Mucosa of descending colon (tissue), 3 donors: ENCODE measurements around the gene TAGLN. TPM values are rescaled to one million over a fixed set of nuclear protein-coding genes. Genes with fewer than 3 reads are reported as not detected.

Source experiments
- ATAC-seq: fragments of 200-7000 bp; cut with Tn5 transposase; one replicate; pipeline ENCODE4 v1.9.1; 2020; ENCODE audit warnings: mild to moderate bottlenecking, moderate library complexity
- DNase-seq, 3 donors: peaks; one replicate each; pipeline ENCODE4 v3.0.0-alpha.2; 2020
- H3K36me3 ChIP-seq: fragments of 200-600 bp; one replicate; pipeline ENCODE4 v1.8.0; 2021; ENCODE audit warnings: low read depth, mild to moderate bottlenecking
- H3K4me1 ChIP-seq: fragments of 200-600 bp; one replicate; pipeline ENCODE4 v1.8.0; 2021; ENCODE audit warnings: low read depth, mild to moderate bottlenecking
- H3K4me3 ChIP-seq: fragments of 200-600 bp; one replicate; pipeline ENCODE4 v1.8.0; 2021; ENCODE audit warnings: mild to moderate bottlenecking
- H3K9me3 ChIP-seq: fragments of 200-600 bp; one replicate; pipeline ENCODE4 v1.8.0; 2021; ENCODE audit warnings: mild to moderate bottlenecking
- intact Hi-C, 2 donors: fragments of 100-400 bp; cut with DNase I in 1 of 2; cut with micrococcal nuclease in 1 of 2; formaldehyde crosslinking; loops; one replicate each; pipeline versions ENCODE4 v1.11.0 to v1.11.1; 2022; cut with DNase I, micrococcal nuclease
- total RNA-seq, 3 donors: library from RNA; stranded (reverse); fragmentation: NEBNext Ultra II Directional in 2 of 3; extraction: Animal tissue kit (Norgen Biotek cat#: 25700) in 2 of 3; gene quantifications; one replicate each; pipeline versions ENCODE4 v1.2.1 to v1.2.4, GENCODE V29; 2021 to 2023
- TF ChIP-seq, protein P1 (sequence below): fragments of 200-600 bp; IDR thresholded peaks from one replicate; pipeline ENCODE4 v1.8.0; 2022; ENCODE audit warnings: antibody characterized with exemption, mild to moderate bottlenecking
- donor health status: DM: no; HTN: no; CAD: no; lungs with moderate emphysema.
- donor health status: DM: no; HTN: no; CAD: no.
- donor health status: DM: no; HTN: yes; CAD: no.

The TAGLN gene
- total RNA-seq, 3 donors from 2014 or later: 126 to 3,893 (median 593) TPM

GRCh38 chr11:117185736-117186430 lies 13.3 kb upstream of the TAGLN start:
- Histone ChIP-seq H3K4me1 (peaks cover 14% of the 10 kb centered on the region), H3K4me3 (no peak overlapping the region), H3K9me3 (no peaks in the 10 kb centered on the region), H3K36me3 (peaks cover 7% of the 10 kb centered on the region)
- TF ChIP-seq, protein P1, sequence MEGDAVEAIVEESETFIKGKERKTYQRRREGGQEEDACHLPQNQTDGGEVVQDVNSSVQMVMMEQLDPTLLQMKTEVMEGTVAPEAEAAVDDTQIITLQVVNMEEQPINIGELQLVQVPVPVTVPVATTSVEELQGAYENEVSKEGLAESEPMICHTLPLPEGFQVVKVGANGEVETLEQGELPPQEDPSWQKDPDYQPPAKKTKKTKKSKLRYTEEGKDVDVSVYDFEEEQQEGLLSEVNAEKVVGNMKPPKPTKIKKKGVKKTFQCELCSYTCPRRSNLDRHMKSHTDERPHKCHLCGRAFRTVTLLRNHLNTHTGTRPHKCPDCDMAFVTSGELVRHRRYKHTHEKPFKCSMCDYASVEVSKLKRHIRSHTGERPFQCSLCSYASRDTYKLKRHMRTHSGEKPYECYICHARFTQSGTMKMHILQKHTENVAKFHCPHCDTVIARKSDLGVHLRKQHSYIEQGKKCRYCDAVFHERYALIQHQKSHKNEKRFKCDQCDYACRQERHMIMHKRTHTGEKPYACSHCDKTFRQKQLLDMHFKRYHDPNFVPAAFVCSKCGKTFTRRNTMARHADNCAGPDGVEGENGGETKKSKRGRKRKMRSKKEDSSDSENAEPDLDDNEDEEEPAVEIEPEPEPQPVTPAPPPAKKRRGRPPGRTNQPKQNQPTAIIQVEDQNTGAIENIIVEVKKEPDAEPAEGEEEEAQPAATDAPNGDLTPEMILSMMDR: no peak
- no peak for ATAC-seq
- intact Hi-C loops: no loop called here
- no peak for DNase-seq

DNA sequence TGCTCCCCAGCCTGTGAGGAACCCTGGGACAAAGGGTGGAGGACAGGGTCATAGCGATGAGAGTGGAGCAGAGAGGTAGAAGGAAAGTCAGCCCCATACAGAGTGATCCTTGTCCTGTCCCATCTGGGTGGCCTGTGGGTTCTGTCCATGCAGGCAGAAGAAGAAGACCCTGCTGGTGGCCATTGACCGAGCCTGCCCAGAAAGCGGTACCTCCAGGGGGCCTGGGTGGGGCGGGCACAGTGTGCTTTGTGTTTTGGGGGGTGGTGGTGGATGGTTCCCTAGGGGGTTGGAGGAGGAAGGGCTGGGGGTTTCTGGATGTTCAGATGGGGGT lies 12.8 kb upstream of the TAGLN start:
- DNase-seq (peak in 1 of 3 donors; percentile 31), ATAC-seq (no peak)
- intact Hi-C loops: no loop called here
- TF ChIP-seq, protein P1: no peak
- no peak overlapping the region for H3K4me3 ChIP-seq
- H3K36me3 ChIP-seq: peaks cover 7% of the 10 kb centered on the region
- H3K9me3 ChIP-seq: no peaks in the 10 kb centered on the region
- peaks cover 8% of the 10 kb centered on the region for H3K4me1 ChIP-seq

GRCh38 chr11:117187007-117187406 lies 12.2 kb upstream of the TAGLN start:
- TF ChIP-seq, protein P1: no peak
- H3K4me3 ChIP-seq: no peak overlapping the region
- peaks cover 7% of the 10 kb centered on the region for H3K36me3 ChIP-seq
- intact Hi-C loops: no loop called here
- ATAC-seq (no peak), DNase-seq (peak in 2 of 3 donors; percentile 40 to 43)
- no peaks in the 10 kb centered on the region for H3K9me3 ChIP-seq
- peaks cover 4% of the 10 kb centered on the region for H3K4me1 ChIP-seq

- no peak for ATAC-seq
- H3K36me3 ChIP-seq: peaks cover 7% of the 10 kb centered on the region
- DNase-seq: peak in 1 of 3 donors; percentile 23
- intact Hi-C loops: no loop called here
- H3K9me3 ChIP-seq: no peaks in the 10 kb centered on the region
- H3K4me1 ChIP-seq: peaks cover 4% of the 10 kb centered on the region
- H3K4me3 ChIP-seq: no peak overlapping the region
- TF ChIP-seq, protein P1: no peak
These were observed 11.8 kb upstream of the TAGLN start for GRCh38 chr11:117187428-117187798.

DNA sequence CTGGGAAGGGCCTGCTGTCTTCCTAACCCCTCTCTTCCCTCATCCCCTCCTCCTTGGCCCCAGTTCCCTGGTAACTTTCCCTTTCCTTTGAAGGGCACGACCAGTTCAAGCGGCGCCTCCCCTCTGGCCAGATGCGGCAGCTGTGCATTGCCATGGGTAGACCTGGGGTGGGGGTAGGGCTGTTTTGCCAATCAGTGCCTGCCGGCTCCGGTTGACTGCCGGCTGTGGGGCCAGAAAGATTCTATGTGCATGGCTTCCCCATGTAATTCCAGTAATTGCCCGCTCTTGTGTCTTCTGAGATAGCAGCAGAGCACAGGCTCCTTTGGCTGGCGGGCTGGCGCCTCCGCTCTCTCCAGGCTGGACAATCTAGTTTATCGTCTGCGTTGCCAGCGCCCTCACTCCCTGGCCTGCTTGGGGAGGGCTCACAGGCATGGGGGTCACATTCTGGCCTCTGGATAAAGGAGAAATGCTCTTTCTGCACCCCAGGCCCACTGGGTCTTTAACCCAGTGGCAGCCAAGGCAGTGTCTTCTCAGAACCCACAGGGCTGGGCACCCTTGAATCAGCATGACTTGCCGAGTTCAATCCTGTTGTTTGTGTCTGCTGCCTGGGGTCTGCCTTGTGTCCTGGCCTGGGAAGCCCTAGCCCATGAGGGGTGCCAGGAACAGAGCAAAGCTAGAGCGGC lies 11.2 kb upstream of the TAGLN start:
- peaks cover 4% of the 10 kb centered on the region for H3K4me1 ChIP-seq
- DNase-seq: peak in 2 of 3 donors; percentile 19 to 34
- no peak overlapping the region for H3K4me3 ChIP-seq
- no peaks in the 10 kb centered on the region for H3K9me3 ChIP-seq
- intact Hi-C loops: no loop called here
- peaks cover 7% of the 10 kb centered on the region for H3K36me3 ChIP-seq
- TF ChIP-seq, protein P1: no peak
- no peak for ATAC-seq
